Myocyte (in vitro differentiated cells): Measurements from ENCODE around the gene HOXB9. TPM values are rescaled to one million over a fixed set of nuclear protein-coding genes. Genes with fewer than 3 reads are reported as not detected.
A peak's percentile ranks its signal among the peaks of the same experiment; 100 is the strongest.

ENCODE experiments used
- microRNA counts: library from miRNA; unstranded; fragments of <30 nt; microRNA quantifications from one replicate; lab custom pipeline; 2016
- microRNA-seq: library from miRNA; unstranded; fragments of <30 nt; microRNA quantifications from one replicate; pipeline ENCODE4, GENCODE V29; 2016
- total RNA-seq: library from RNA; depleted of rRNA; stranded (reverse); fragments of >200 nt; gene quantifications from 2 replicates; pipeline ENCODE4 v1.2.3, GENCODE V29; 2014

HOXB9 gene
- total RNA-seq, 1 donor from 2014 or later = 6.6 TPM

MicroRNAs encoded within 50 kb of the gene (microRNA counts, 767-probe panel; counts per million panel counts)
- microRNA hsa-miR-10a-5p (lab: Ali Mortazavi, UCI) = 10,463 counts per million, percentile 43 among the panel's probes with 10 or more counts

Small RNA genes lying within 50 kb of the gene (microRNA-seq; reads per million reads assigned to microRNA genes)
- gene MIR196A1 = 0.65 reads per million

Other genes starting within 250 kb of the HOXB9 start
- gene SKAP1, start 196.1 kb downstream of the HOXB9 start, total RNA-seq = not detected in 2 replicates
- not detected in 2 replicates for gene HOXB1, start 95.3 kb downstream of the HOXB9 start, total RNA-seq
- 39.0 and 43.9 TPM in 2 replicates for gene HOXB2, start 81.2 kb downstream of the HOXB9 start, total RNA-seq
- gene HOXB4, start 48.0 kb downstream of the HOXB9 start, total RNA-seq = 4.1 and 4.8 TPM in 2 replicates
- gene HOXB3, start 36.1 kb downstream of the HOXB9 start, total RNA-seq = 8.3 and 8.4 TPM in 2 replicates
- gene HOXB5, start 32.6 kb downstream of the HOXB9 start, total RNA-seq = 0.42 and 0.80 TPM in 2 replicates
- 13.5 and 22.9 TPM in 2 replicates for gene HOXB6, start 21.4 kb downstream of the HOXB9 start, total RNA-seq
- 27.8 and 30.4 TPM in 2 replicates for gene HOXB7, start 15.3 kb downstream of the HOXB9 start, total RNA-seq
- 11.8 and 13.8 TPM in 2 replicates for gene HOXB8, start 11.1 kb downstream of the HOXB9 start, total RNA-seq
- not detected in 2 replicates for gene PRAC1, start 96.2 kb upstream of the HOXB9 start, total RNA-seq
- gene PRAC2, start 96.8 kb upstream of the HOXB9 start, total RNA-seq = not detected in 2 replicates
- gene HOXB13, start 102.4 kb upstream of the HOXB9 start, total RNA-seq = 1.3 and 1.5 TPM in 2 replicates
- not detected in 2 replicates for gene TTLL6, start 190.9 kb upstream of the HOXB9 start, total RNA-seq
- 36.8 and 43.0 TPM in 2 replicates for gene CALCOCO2, start 204.7 kb upstream of the HOXB9 start, total RNA-seq